ENCODE measurements around the gene ZNF263. TPM values are rescaled to one million over a fixed set of nuclear protein-coding genes. Genes with fewer than 3 reads are reported as not detected.

The ZNF263 gene
- total RNA-seq, 4 donors from 2014 or later: 44.6 to 62.2 (median 60.6) TPM

DNA sequence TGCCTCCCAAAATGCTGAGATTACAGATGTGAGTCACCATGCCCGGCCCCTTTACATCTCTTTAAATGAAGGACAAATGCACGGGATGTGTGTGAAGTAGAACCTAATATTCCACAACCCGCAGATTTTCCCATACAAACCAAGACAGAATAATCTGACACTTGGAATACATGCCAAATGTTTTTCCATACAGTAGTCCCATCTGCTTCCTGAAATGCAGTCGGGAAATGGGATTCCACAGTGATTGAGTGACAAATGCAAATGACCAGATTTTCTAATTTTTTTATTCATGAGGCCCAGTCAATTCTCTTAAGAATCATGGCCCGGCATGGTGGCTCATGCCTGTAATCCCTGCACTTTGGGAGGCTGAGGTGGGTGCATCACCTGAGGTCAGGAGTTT lies 41.5 kb upstream of the ZNF263 start:
- no peaks in the 10 kb centered on the region for H3K4me1 ChIP-seq
- H3K27me3 ChIP-seq: no peaks in the 10 kb centered on the region
- no peaks in the 10 kb centered on the region for H3K9me3 ChIP-seq
- intact Hi-C loops (cut with DNase I): no loop called here
- no peak overlapping the region for H3K27ac ChIP-seq
- H3K36me3 ChIP-seq: no peaks in the 10 kb centered on the region
- DNase-seq: no peak
- H3K4me3 ChIP-seq (replicated peaks in 1 of 3): no peak overlapping the region
- WGBS, 2 donors: 61 to 69% methylated on average over 5 of the region's 5 CpGs
- TF ChIP-seq CTCF (IDR thresholded peaks at IDR 0.05) (no peak), POLR2A (IDR thresholded peaks at IDR 0.05) (no peak)

GRCh38 chr16:3242709-3243108 lies 40.6 kb upstream of the ZNF263 start:
- intact Hi-C loops (cut with DNase I): no loop called here
- Histone ChIP-seq H3K36me3 (no peaks in the 10 kb centered on the region), H3K4me3 (replicated peaks in 1 of 3) (no peak overlapping the region), H3K9me3 (no peaks in the 10 kb centered on the region), H3K27me3 (no peaks in the 10 kb centered on the region), H3K4me1 (no peaks in the 10 kb centered on the region), H3K27ac (no peak overlapping the region)
- 78% methylated on average over 11 of the region's 11 CpGs for WGBS, 2 donors
- no peak for DNase-seq
- no peak for TF ChIP-seq CTCF (IDR thresholded peaks at IDR 0.05)
- TF ChIP-seq POLR2A (IDR thresholded peaks at IDR 0.05): no peak

DNA sequence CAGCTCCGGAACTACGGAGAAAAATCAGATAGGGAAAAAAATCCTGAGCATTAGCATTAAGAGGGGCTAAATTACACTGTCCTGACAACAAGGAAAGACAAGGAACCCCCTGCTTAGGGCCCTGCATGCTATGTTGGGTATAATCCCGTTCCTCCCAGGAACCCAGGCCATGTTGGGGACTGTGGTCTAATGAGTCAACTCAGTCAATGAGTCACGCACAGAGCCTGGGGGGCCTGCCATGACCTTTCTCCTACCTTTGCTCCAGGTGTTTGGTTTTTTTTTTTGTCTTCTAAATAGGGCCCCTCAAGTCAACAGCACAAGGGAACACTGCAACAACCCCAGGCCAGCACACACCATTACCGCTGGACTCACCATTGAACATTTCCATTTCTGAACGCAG lies 39.4 kb upstream of the ZNF263 start:
- H3K4me3 ChIP-seq (replicated peaks in 1 of 3): no peak overlapping the region
- intact Hi-C loops (cut with DNase I): no loop called here
- no peaks in the 10 kb centered on the region for H3K27me3 ChIP-seq
- H3K36me3 ChIP-seq: no peaks in the 10 kb centered on the region
- WGBS, 2 donors: 76 to 82% methylated on average over 6 of the region's 6 CpGs
- H3K4me1 ChIP-seq: no peaks in the 10 kb centered on the region
- H3K27ac ChIP-seq: no peak overlapping the region
- H3K9me3 ChIP-seq: no peaks in the 10 kb centered on the region
- DNase-seq: no peak
- TF ChIP-seq CTCF (IDR thresholded peaks at IDR 0.05): no peak
- TF ChIP-seq POLR2A (IDR thresholded peaks at IDR 0.05): no peak

DNA sequence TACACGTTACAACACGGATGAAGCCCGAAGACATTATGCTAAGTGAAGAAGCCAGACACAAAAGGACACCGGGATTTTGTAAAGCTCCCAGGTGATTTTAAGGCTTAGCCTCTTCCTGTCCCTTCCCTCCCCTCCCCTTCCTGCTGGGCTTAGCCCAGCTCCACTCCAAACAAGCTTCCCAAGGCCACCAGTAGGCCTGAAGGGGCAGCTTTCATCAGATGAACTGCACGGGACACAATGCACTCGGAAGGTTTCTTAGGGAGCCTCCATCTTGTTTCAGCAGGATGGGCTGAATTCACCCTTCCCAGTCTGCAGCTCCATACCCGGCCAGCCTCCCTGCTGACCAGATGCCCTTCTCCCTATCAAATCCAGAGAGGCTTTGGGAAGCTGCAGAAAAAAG lies 37.3 kb upstream of the ZNF263 start:
- Histone ChIP-seq H3K27me3 (no peaks in the 10 kb centered on the region), H3K4me1 (no peaks in the 10 kb centered on the region), H3K36me3 (no peaks in the 10 kb centered on the region), H3K4me3 (replicated peaks in 1 of 3) (no peak overlapping the region), H3K9me3 (no peaks in the 10 kb centered on the region), H3K27ac (no peak overlapping the region)
- no peak for DNase-seq
- TF ChIP-seq CTCF (IDR thresholded peaks at IDR 0.05): no peak
- no peak for TF ChIP-seq POLR2A (IDR thresholded peaks at IDR 0.05)
- WGBS, 2 donors: 67 to 71% methylated on average over 7 of the region's 7 CpGs
- intact Hi-C loops (cut with DNase I): no loop called here

- WGBS, 2 donors: 68 to 84% methylated on average over 8 to 10 of the region's 10 CpGs
- DNase-seq: no peak
Observed at GRCh38 chr16:3246876-3247275, 36.4 kb upstream of the ZNF263 start.

More at GRCh38 chr16:3246876-3247275, 36.4 kb upstream of the ZNF263 start:
- Histone ChIP-seq H3K36me3 (no peaks in the 10 kb centered on the region), H3K9me3 (no peaks in the 10 kb centered on the region), H3K4me1 (no peaks in the 10 kb centered on the region), H3K4me3 (replicated peaks in 1 of 3) (no peak overlapping the region), H3K27me3 (no peaks in the 10 kb centered on the region), H3K27ac (no peak overlapping the region)
- TF ChIP-seq CTCF (IDR thresholded peaks at IDR 0.05) (no peak), POLR2A (IDR thresholded peaks at IDR 0.05) (no peak)
- intact Hi-C loops (cut with DNase I): no loop called here

All from thyroid gland (tissue), 4 donors.